Neural crest cell (in vitro differentiated cells): ENCODE results near the gene PPIH. TPM values are rescaled to one million over a fixed set of nuclear protein-coding genes. Genes with fewer than 3 reads are reported as not detected.

ENCODE experiments used
- DNase-seq: peaks from one replicate; pipeline ENCODE4 v3.0.0; 2021; ENCODE audit warnings: low read depth, mixed read lengths, low spot score
- H3K27ac Mint-ChIP-seq: one replicate; pipeline ENCODE4 v1.8.0; 2021; ENCODE audit warnings: mild to moderate bottlenecking, mixed read lengths; ENCODE audit not compliant: unreplicated experiment
- H3K27me3 Mint-ChIP-seq: 2 replicates; pipeline ENCODE4 v1.8.0; 2021; ENCODE audit warnings: low read depth, mild to moderate bottlenecking, mixed read lengths
- H3K36me3 Mint-ChIP-seq: 2 replicates; pipeline ENCODE4 v1.8.0; 2021; ENCODE audit warnings: low read depth, mild to moderate bottlenecking, mixed read lengths
- H3K4me1 Mint-ChIP-seq: 2 replicates; pipeline ENCODE4 v1.8.0; 2021; ENCODE audit warnings: mixed read lengths
- H3K4me3 Mint-ChIP-seq: one replicate; pipeline ENCODE4 v1.8.0; 2021; ENCODE audit warnings: mild to moderate bottlenecking, mixed read lengths
- H3K9me3 Mint-ChIP-seq: 2 replicates; pipeline ENCODE4 v1.8.0; 2021; ENCODE audit warnings: mixed read lengths
- CTCF ChIP-seq: fragments of 200-600 bp; sonication (generic); conservative IDR thresholded peaks from 2 replicates; pipeline ENCODE4 v1.5.0; 2021; ENCODE audit warnings: antibody characterized with exemption, mild to moderate bottlenecking
- total RNA-seq: library from RNA; stranded (reverse); gene quantifications from 2 replicates; pipeline ENCODE4 v1.2.1, GENCODE V29; 2021

PPIH gene
- total RNA-seq, 1 donor from 2014 or later = 75.2 TPM

- Mint-ChIP-seq H3K4me3 (peak overlapping the region; percentile 32), H3K27me3 (no peaks in the 10 kb centered on the region), H3K9me3 (no peaks in the 10 kb centered on the region), H3K27ac (no peak overlapping the region), H3K4me1 (peaks cover 62% of the 10 kb centered on the region), H3K36me3 (peaks cover 19% of the 10 kb centered on the region)
- TF ChIP-seq CTCF = no peak
- DNase-seq = no peak
Measured at GRCh38 chr1:42691157-42691498, 32.9 kb downstream of the PPIH start.

DNA sequence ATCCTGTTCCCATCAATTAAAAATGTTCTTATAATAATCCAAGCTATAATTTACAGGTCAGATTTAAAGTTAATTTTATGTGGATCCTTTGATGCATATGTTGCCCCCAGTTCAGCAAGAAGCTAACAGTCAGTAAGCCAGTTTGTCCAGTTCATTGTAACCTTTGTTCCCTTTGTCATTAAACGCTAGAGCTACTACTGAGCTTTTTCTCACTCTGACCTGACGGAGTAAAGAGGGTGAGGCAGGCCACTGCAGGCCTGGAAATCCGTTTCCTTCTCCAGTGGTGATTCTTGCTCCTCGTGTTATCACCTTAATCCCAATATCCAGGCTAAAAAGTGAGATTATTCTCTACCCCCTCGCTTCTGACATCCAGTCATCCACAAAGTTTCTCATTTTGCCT is 34.2 kb downstream of the PPIH start:
- TF ChIP-seq CTCF = no peak
- no peak for DNase-seq
- Mint-ChIP-seq H3K4me3 (peak overlapping the region; percentile 8), H3K36me3 (peaks cover 26% of the 10 kb centered on the region), H3K4me1 (peaks cover 51% of the 10 kb centered on the region), H3K9me3 (no peaks in the 10 kb centered on the region), H3K27me3 (no peaks in the 10 kb centered on the region), H3K27ac (peak overlapping the region; percentile 3)

- peak overlapping the region; percentile 8 for H3K4me3 Mint-ChIP-seq
- no peak for TF ChIP-seq CTCF
- no peak overlapping the region for H3K27ac Mint-ChIP-seq
- DNase-seq = no peak
- H3K9me3 Mint-ChIP-seq = no peaks in the 10 kb centered on the region
- H3K36me3 Mint-ChIP-seq = peaks cover 26% of the 10 kb centered on the region
- no peaks in the 10 kb centered on the region for H3K27me3 Mint-ChIP-seq
- peaks cover 47% of the 10 kb centered on the region for H3K4me1 Mint-ChIP-seq
Measured at GRCh38 chr1:42692911-42693310, 34.7 kb downstream of the PPIH start.

DNA sequence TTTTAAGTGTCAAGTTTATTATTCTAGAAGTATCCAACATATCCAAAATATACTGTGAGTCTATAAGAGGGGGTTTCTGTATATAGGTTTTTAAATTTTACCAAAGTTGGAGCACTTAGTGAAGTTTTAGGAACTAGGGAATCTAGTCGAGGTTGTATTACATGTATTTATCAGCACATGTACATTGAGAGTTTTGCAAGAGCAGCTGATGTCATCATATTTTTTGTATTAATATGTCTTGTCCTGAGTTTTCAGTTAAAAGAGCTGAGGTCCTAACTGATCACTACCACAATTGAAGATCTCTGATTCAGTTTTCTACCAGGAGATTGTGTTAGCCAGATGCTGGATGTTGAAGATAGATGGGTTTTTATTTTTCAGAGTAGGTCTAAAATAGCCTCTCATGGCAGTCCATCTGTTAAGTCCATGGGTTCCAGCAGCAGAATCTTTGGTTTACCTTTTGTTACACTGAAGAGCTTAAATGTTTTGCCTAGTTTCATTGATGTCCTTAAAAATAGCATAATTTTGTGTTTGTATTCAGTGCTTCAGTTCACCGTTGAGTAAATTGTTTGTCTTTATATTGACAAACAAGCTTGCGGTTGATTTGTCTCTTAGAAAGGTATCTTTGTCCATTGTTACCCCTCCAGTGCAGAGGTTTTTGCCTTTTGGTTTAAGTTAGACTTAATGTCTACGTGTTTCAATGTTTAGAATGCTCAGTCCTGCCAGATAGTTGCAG is 40.0 kb downstream of the PPIH start:
- H3K36me3 Mint-ChIP-seq = peaks cover 41% of the 10 kb centered on the region

DNA sequence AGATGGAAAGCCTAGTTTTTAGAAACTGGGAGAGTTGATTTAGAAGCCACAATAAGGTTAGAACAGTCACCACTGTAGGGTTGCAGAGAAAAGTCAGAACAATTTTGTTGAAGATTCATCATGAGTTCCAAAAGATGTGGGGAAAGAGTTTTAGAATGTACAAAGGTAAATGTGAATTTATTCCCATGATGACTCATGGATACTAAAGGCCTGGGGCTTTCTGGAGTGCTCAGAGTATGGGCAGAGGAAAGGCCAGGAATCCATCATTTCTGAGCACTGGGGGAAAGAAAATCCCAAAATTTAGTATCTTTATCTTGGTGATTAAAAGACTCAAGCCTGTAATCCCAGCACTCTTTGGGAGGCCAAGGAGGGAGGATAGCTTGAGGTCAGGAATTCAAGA is 41.8 kb downstream of the PPIH start:
- no peaks in the 10 kb centered on the region for H3K9me3 Mint-ChIP-seq
- no peaks in the 10 kb centered on the region for H3K4me1 Mint-ChIP-seq
- H3K27ac Mint-ChIP-seq = no peak overlapping the region
- H3K27me3 Mint-ChIP-seq = no peaks in the 10 kb centered on the region
- no peak for TF ChIP-seq CTCF
- DNase-seq = no peak
- H3K4me3 Mint-ChIP-seq = no peak overlapping the region
- peaks cover 50% of the 10 kb centered on the region for H3K36me3 Mint-ChIP-seq

More for the DNA sequence above, 40.0 kb downstream of the PPIH start:
- no peak for DNase-seq
- Mint-ChIP-seq H3K4me3 (no peak overlapping the region), H3K4me1 (no peaks in the 10 kb centered on the region), H3K9me3 (no peaks in the 10 kb centered on the region), H3K27ac (no peak overlapping the region), H3K27me3 (no peaks in the 10 kb centered on the region)
- no peak for TF ChIP-seq CTCF
